PC-9 (cell line): ENCODE data around the gene NCOR2.

Source experiments
- CTCF ChIP-seq: fragments of 200-600 bp; sonication (generic); conservative IDR thresholded peaks from 2 replicates; pipeline ENCODE4 v1.6.1; 2017; ENCODE audit warnings: mixed run types, antibody characterized with exemption, mild to moderate bottlenecking, moderate library complexity
- EZH2 ChIP-seq: fragments of 200-600 bp; sonication (generic); IDR thresholded peaks from 2 replicates; pipeline ENCODE4 v1.8.0; 2017; ENCODE audit warnings: antibody characterized with exemption, low read depth

GRCh38 chr12:124551268-124552144, 15.9 kb downstream of the NCOR2 start:
- TF ChIP-seq CTCF (no peak), EZH2 (no peak)
